Stimulated activated CD4-positive, alpha-beta T cell treated with anti-CD3 and anti-CD28 coated beads, Interleukin-4, amount 100 ng/mL, for 48 hours (primary cell): ENCODE data around the gene PTCH2.

Experiments used
- DNase-seq, 2 donors: peaks; one replicate each; pipeline ENCODE4 v3.0.0-alpha.2; 2020; ENCODE audit warnings: low read depth in 2 of 2

Gene PTCH2, protein sequence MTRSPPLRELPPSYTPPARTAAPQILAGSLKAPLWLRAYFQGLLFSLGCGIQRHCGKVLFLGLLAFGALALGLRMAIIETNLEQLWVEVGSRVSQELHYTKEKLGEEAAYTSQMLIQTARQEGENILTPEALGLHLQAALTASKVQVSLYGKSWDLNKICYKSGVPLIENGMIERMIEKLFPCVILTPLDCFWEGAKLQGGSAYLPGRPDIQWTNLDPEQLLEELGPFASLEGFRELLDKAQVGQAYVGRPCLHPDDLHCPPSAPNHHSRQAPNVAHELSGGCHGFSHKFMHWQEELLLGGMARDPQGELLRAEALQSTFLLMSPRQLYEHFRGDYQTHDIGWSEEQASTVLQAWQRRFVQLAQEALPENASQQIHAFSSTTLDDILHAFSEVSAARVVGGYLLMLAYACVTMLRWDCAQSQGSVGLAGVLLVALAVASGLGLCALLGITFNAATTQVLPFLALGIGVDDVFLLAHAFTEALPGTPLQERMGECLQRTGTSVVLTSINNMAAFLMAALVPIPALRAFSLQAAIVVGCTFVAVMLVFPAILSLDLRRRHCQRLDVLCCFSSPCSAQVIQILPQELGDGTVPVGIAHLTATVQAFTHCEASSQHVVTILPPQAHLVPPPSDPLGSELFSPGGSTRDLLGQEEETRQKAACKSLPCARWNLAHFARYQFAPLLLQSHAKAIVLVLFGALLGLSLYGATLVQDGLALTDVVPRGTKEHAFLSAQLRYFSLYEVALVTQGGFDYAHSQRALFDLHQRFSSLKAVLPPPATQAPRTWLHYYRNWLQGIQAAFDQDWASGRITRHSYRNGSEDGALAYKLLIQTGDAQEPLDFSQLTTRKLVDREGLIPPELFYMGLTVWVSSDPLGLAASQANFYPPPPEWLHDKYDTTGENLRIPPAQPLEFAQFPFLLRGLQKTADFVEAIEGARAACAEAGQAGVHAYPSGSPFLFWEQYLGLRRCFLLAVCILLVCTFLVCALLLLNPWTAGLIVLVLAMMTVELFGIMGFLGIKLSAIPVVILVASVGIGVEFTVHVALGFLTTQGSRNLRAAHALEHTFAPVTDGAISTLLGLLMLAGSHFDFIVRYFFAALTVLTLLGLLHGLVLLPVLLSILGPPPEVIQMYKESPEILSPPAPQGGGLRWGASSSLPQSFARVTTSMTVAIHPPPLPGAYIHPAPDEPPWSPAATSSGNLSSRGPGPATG

GRCh38 chr1:44842862-44843655 is at the start of gene PTCH2:
PTCH2 (minus strand) TSS chr1:44843253; CDS start chr1:44842932, 321 bp downstream.
- DNase-seq = no peak

GRCh38 chr1:44890007-44890406 is 47.0 kb upstream of the PTCH2 start:
- DNase-seq = no peak

- no peak for DNase-seq
Measured at GRCh38 chr1:44885406-44885805, 42.4 kb upstream of the PTCH2 start.

GRCh38 chr1:44884746-44885145 is 41.7 kb upstream of the PTCH2 start:
- no peak for DNase-seq

DNA sequence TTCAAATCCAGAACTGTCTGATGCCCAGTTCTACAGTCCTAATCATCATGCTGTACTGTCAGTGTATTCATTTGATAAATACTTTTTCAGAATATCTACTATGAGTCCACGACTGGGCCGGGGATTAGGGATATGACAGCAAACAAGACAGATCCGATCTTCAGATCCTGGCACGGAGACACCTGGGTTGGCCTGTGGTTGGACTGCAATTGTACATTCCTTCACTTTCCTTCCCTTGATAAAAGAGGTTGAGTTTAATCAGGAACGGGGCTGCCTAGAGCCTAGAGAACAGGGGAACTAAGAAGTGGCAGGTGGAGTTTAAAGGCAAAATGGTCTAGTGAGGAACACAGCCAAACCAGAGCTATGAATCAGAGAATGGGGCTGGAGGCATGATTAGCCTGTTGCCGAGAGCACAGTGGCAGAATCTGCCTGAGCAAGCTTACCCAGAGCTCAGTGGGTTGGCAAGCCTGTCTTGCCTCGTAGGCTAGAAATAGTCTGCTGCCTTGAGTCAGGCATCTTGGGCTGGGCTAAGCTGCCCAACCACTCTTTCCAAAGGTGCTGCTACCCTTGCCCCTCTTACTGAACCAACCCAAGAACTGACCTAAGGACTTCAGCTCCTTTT is 38.1 kb upstream of the PTCH2 start:
- DNase-seq = no peak

DNA sequence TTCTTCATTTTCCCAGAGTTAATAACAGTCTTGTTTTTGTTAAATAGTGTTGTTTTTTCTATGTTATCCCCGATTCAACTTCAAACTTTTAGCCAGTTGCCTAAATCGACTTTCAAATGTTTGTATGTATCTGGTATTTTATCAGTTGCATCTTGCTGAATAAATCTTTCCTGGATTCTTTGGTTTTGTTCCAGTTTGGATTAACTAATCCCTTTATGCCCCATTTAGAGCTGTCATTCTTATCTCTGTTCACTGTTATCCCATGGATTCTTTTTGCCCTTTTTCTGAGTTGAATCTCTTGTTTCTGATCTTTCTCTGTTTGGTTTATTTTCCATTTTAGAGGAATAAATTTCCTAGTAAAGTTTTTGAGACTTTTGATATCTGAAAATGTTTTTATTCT is 31.1 kb upstream of the PTCH2 start:
- DNase-seq = no peak

DNA sequence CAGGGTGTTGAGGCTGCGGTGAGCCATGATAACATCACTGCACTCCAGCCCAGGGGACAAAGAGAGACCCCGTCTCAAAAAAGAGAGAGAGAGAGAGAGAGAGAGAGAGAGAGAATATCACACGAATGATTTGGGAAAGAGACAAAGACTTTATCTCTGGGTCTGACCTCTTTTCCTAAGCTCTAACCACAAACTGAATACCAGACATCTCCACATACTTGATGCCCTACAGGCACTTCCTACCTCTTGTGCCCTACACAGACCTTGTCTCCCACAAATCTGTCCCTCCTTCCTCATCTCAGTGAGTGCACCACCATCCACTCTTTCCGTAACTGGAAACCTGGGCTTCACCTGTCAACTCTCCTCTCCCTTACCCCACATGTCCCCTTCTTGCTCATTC is 27.0 kb upstream of the PTCH2 start:
- no peak for DNase-seq

DNA sequence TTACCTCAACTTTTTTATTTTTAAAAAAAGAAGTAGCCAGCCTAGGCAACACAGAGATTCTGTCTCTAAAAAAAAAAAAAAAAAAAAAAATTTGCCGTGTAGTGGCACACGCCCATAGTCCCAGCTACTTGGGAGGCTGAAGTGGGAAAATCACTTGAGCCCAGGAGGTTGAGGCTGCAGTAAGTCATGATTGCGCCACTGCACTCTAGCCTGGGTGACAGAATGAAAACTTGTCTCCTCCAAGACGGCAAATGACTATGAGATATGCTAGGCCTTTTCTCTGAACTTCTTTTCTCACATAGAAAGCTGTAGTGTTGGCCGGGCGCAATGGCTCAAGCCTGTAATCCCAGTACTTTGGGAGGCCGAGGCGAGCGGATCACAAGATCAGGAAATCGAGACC is 24.7 kb upstream of the PTCH2 start:
- no peak for DNase-seq

DNA sequence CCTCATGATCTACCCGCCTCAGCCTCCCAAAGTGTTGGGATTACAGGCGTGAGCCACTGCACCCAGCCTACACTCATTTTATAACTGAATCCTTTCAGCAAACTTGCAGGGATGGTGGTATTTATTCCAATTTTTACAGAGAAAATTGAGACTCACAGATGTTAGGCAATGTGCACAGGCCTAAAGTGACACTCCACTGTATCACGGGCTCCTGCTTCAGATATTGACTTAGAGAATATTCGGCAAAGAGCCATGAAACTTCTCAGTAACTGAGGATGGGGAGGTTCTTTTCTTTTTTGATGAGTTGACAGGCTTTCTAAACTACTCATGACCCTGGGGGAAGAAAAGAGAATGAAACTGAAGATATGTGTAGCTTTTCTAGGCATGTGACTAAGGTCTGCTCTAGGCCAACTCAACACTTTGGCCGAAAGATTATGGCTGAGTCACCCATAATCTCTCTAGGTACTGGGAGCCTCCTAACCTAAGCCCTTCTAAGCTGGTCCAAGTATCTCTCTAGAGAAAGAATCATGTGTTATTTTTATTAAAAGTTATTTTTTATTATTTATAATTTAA is 19.9 kb upstream of the PTCH2 start:
- no peak for DNase-seq

- DNase-seq = no peak
Measured at GRCh38 chr1:44860891-44861425, 17.9 kb upstream of the PTCH2 start.

DNA sequence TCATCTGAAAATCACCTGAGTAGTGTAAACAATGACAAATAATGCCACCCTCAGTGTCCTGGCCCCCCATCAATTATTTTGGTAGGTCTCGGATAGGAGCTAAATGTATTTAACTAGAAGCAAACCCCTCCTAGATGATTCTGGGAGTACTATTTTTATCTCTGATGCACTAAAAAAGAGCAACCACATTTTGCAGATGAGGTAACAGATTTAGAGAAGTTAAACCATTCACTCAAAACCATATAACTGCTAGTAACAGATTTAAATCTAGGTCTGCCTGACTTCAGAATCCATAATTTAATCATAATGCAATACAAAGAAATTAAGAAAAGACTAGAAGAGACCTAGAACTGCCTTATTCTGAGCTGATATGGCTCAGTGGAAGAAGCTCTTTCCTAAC is 17.3 kb upstream of the PTCH2 start:
- no peak for DNase-seq

GRCh38 chr1:44857446-44857845 is 14.4 kb upstream of the PTCH2 start:
- DNase-seq = no peak

DNA sequence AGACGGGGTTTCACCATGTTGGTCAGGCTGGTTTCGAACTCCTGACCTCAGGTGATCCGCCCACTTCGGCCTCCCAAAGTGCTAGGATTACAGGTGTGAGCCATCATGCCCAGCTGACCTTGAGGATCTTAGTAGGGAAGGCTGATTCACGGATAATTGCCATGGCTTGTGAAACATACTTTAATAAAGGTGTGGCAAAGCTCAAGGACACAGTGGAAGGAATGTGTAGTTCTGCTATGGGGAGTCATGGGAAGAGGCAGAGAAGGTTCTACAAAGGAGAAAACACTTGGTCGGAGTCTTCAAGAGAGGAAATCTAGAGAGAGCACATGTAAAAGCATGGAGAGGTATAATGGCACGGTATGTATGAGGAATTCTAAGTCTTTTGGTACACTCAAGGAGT is 12.7 kb upstream of the PTCH2 start:
- no peak for DNase-seq

- no peak for DNase-seq
Measured at GRCh38 chr1:44854970-44855369, 11.9 kb upstream of the PTCH2 start.

- DNase-seq = no peak
Measured at GRCh38 chr1:44853201-44853600, 10.1 kb upstream of the PTCH2 start.

- no peak for DNase-seq
Measured at GRCh38 chr1:44851308-44851707, 8.3 kb upstream of the PTCH2 start.

DNA sequence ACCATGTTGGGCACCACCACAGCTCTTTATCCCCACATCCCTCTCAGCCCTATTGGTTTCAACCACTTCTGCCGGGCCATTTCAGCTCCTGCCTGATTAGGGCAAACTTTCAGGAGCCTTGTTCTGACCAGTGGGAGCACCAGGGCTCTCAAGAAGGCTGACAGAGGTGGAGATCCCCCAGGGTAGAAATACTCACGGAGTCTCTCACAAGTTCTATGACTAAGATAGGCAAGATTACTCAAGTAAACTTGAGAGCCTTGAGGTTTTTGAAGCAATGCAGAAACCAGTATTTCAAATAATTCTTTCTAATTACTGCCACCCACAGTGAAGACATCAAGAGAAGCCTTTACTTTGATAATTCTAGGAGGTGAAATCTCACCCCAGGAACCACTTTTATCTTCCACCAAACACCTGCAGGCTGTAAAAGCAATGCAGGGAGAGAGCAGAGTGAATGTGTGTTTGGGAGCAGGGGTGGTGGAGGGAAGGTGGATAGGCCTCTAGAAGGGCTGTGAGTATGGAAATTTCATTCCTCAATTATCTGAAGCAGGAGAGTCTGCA is 6.6 kb upstream of the PTCH2 start:
- no peak for DNase-seq

- no peak for DNase-seq
Measured at GRCh38 chr1:44848456-44849181, 5.6 kb upstream of the PTCH2 start.

DNA sequence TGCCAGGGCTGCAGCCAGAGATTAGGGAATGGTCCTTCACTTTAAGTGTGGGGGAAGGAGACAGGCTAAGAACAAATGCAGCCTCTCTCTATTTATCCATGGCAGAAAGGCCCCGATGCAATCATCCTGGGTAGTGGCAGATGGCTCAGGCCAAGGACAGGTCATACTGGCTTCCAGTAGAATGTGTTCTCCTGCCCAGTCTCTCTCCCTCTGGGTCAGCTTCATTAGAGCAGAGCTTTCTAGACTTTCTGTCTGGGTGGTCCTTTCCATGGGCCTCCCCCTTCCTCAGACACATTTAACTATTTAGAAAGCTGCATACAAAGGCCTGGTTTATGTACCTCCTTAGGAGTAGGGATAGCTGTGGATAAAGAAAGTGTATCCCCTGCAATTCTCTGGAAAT is 4.8 kb upstream of the PTCH2 start:
- DNase-seq = no peak
